OCI-LY1 (cell line): ENCODE results near the gene CEP104.

Experiments
- EZH2 ChIP-seq: fragments of 200-600 bp; sonication (generic), shearing (Covaris generic); IDR thresholded peaks from 2 replicates; pipeline ENCODE4 v1.8.0; 2017; ENCODE audit warnings: borderline replicate concordance, mixed run types, mild to moderate bottlenecking, antibody characterized with exemption, low read length, moderate library complexity, mixed read lengths
- TF ChIP-seq, protein P1 (sequence below): fragments of 200-600 bp; sonication (generic), shearing (Covaris generic); IDR thresholded peaks from 2 replicates; pipeline ENCODE4 v1.5.1; 2017; ENCODE audit warnings: mild to moderate bottlenecking, antibody characterized with exemption, low read length, moderate library complexity, mixed read lengths

DNA sequence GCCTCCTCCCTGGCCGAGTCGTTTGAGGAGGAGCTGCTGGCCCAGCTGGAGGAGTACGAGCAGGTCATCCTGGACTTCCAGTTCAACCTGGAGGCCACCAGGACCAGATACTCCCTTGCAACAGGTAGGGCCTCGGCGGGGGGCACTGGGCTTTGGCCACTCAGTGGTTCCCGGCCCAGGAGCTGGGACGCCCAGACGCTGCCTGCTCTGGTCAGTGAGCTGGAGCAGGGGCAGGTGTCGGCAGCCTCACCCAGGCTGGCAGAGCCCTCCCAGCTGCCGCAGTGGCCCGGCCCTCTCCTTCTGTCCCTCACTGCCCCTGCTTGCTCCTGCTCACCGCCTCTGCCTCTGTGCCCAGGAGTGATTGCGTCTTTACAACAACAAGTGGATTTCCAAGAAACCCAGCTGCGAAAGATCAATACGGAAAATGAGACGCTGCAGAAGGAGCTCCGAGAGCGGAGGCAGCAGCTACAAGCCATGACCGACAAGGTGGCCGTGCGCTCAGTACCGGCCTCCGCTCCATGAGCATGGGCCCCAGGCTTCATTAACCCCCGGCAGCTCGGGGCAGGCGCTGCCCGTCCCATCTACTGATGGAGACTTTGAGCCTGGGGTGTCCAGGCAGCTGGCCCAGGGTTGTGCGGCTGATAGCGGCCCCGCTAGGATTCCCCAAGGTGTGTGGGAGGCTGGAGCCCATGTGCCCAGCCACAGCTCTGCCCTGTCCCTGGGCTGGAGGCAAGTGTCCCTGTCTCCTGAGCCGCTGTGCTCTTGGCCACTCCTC, 93.5 kb downstream of the CEP104 start:
- TF ChIP-seq, protein P1, sequence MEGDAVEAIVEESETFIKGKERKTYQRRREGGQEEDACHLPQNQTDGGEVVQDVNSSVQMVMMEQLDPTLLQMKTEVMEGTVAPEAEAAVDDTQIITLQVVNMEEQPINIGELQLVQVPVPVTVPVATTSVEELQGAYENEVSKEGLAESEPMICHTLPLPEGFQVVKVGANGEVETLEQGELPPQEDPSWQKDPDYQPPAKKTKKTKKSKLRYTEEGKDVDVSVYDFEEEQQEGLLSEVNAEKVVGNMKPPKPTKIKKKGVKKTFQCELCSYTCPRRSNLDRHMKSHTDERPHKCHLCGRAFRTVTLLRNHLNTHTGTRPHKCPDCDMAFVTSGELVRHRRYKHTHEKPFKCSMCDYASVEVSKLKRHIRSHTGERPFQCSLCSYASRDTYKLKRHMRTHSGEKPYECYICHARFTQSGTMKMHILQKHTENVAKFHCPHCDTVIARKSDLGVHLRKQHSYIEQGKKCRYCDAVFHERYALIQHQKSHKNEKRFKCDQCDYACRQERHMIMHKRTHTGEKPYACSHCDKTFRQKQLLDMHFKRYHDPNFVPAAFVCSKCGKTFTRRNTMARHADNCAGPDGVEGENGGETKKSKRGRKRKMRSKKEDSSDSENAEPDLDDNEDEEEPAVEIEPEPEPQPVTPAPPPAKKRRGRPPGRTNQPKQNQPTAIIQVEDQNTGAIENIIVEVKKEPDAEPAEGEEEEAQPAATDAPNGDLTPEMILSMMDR = no peak
- TF ChIP-seq EZH2 = no peak
